Body of pancreas (tissue), 4 donors: ENCODE results near the gene LMO7. TPM values are rescaled to one million over a fixed set of nuclear protein-coding genes. Genes with fewer than 3 reads are reported as not detected.

Experiments
- ATAC-seq: fragments of 150-250 bp; one replicate; pipeline ENCODE4 v1.9.1; 2016
- DNase-seq, 4 donors: peaks; one replicate each; pipeline ENCODE4 v3.0.0-alpha.2; 2019
- H3K27ac ChIP-seq, 4 donors: fragments of 200-600 bp; sonication (generic); 1 replicate in 3 of 4; 2 replicates in 1 of 4; pipeline versions ENCODE4 v1.5.1 to v1.6.1; 2016 to 2019; ENCODE audit warnings: mild to moderate bottlenecking in 1 of 4, mixed read lengths in 1 of 4, moderate library complexity in 1 of 4
- H3K27me3 ChIP-seq, 2 donors: fragments of 200-600 bp; sonication (generic); one replicate each; pipeline ENCODE4 v1.6.0; 2016; ENCODE audit warnings: mild to moderate bottlenecking in 1 of 2
- H3K36me3 ChIP-seq, 2 donors: fragments of 200-600 bp; sonication (generic); replicated peaks in 1 of 2; 2 replicates each; pipeline ENCODE4 v1.5.1; 2016; ENCODE audit warnings: low read depth in 2 of 2; ENCODE audit not compliant: insufficient read depth in 1 of 2
- H3K4me1 ChIP-seq: fragments of 200-600 bp; sonication (generic); one replicate; pipeline ENCODE4 v1.6.0; 2016
- H3K4me3 ChIP-seq, 2 donors: fragments of 200-600 bp; sonication (generic); 1 replicate in 1 of 2; 2 replicates in 1 of 2; pipeline ENCODE4 v1.5.1; 2016 to 2019
- H3K9me3 ChIP-seq, 3 donors: fragments of 200-600 bp; sonication (generic); 1 replicate in 2 of 3; 2 replicates in 1 of 3; pipeline ENCODE4 v1.5.1; 2016
- POLR2A ChIP-seq, 3 donors: fragments of 450-650 bp; IDR thresholded peaks; one replicate each; pipeline ENCODE4 v1.6.1; 2016; ENCODE audit warnings: antibody characterized with exemption in 3 of 3, mild to moderate bottlenecking in 2 of 3
- WGBS, 2 donors: methylation state at CpG; one replicate each; pipeline ENCODE4 v1.1.5; 2017; 5-methylcytosine and 5-hydroxymethylcytosine counted together
- intact Hi-C: fragments of 100-400 bp; cut with DNase I; formaldehyde crosslinking; loops from one replicate; pipeline ENCODE4 v1.15.1; 2023
- total RNA-seq, 2 donors: library from RNA; depleted of rRNA; stranded (reverse); fragments of >200 nt; gene quantifications; one replicate each; pipeline ENCODE4 v1.1.0, GENCODE V29; 2016
- TF ChIP-seq, protein P1 (sequence below), 7 experiments: fragments of 450-650 bp in 4 of 7; fragments of 200-600 bp in 3 of 7; sonication (generic) in 3 of 7; IDR thresholded peaks; one replicate each; pipeline ENCODE4 v1.5.1; 2016 to 2019; ENCODE audit warnings: antibody characterized with exemption in 7 of 7

Gene LMO7
- total RNA-seq, 2 donors from 2014 or later, result 50.6 to 56.0 TPM

DNA sequence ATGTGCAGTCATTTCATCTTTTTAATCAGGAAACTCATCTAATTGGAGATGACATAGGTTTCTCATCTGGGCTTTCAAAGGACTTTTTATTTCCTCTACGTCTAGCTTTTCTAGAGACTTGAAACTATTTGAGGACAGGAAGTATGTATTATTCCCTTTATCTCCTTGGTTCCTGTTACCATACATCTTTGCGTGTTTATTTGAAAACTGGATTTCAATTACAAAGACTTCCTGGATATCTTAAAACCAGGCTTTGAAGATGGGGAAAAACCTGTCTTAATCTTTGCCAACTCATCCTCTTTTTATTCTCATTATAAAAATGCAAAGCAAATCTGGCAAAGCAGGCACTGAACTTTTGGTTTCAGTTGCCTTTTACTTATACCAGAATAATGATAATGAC is 130.5 kb downstream of the LMO7 start:
- Histone ChIP-seq H3K27ac (no peak overlapping the region), H3K4me1 (peaks cover 41% of the 10 kb centered on the region), H3K27me3 (no peaks in the 10 kb centered on the region), H3K4me3 (no peak overlapping the region), H3K36me3 (no peaks in the 10 kb centered on the region), H3K9me3 (no peaks in the 10 kb centered on the region)
- 84 to 85% methylated on average over 2 of the region's 2 CpGs for WGBS, 2 donors
- no peak for TF ChIP-seq POLR2A (IDR thresholded peaks at IDR 0.05)
- ATAC-seq (no peak), DNase-seq (no peak)
- intact Hi-C loops, result no loop called here

DNA sequence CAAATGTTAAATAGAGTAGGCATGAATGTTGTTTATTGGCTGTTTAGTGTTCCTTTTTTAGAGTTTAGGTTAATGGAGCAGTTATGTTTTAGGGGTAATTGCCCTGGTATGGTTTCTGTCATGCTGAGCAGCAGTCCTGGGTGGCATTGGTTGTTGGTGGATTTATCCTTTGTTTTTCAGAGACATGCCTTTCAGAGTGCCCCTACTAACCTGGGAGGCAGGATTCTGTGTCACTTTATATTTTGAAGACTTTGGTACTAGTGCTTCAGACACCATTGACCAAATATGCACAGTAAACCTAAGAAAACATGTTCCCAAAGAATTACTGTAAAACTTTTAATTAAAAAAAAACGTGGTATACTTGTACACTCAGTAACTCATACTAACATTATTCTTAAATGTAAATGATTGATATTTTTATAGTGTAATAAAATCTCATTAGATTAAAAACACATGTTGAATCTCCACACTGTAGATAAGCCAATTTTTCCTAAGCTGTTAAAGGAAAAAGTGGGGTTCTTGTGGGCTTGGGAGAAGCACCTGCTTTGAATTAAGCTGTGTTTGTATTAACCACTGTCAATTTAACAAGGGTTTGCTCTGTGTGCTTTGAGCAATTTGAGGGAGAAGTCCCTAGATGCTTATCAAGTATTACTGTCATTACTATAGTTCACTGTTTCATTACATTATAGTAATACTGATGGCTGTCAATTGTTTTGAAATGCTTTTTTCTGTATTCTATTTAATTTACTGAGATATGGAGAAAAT is 133.2 kb downstream of the LMO7 start:
- no peak for TF ChIP-seq POLR2A (IDR thresholded peaks at IDR 0.05)
- TF ChIP-seq, protein P1, sequence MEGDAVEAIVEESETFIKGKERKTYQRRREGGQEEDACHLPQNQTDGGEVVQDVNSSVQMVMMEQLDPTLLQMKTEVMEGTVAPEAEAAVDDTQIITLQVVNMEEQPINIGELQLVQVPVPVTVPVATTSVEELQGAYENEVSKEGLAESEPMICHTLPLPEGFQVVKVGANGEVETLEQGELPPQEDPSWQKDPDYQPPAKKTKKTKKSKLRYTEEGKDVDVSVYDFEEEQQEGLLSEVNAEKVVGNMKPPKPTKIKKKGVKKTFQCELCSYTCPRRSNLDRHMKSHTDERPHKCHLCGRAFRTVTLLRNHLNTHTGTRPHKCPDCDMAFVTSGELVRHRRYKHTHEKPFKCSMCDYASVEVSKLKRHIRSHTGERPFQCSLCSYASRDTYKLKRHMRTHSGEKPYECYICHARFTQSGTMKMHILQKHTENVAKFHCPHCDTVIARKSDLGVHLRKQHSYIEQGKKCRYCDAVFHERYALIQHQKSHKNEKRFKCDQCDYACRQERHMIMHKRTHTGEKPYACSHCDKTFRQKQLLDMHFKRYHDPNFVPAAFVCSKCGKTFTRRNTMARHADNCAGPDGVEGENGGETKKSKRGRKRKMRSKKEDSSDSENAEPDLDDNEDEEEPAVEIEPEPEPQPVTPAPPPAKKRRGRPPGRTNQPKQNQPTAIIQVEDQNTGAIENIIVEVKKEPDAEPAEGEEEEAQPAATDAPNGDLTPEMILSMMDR (IDR thresholded peaks at IDR 0.05), result no peak
- no peak for ATAC-seq

DNA sequence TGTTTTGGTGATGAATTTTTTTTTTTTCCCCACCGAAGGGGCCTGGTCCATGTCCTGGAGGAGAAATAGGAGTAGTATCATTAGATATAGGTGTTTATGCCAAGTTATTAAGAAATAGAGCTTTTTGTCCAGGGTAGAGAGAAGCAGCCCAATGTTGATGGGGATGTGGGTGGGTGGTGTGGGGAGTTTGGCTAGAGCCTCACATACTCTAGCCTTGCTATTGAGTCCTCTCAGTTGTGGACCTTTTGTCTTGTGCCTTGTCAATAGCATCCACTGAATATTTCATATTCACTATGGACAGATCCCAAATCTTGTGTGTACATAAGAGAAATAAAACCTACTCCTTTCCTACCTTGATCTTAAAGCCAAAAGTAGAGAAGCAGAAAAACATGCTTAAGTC is 134.0 kb downstream of the LMO7 start:
- Histone ChIP-seq H3K4me3 (no peak overlapping the region), H3K27me3 (no peaks in the 10 kb centered on the region), H3K27ac (no peak overlapping the region), H3K36me3 (no peaks in the 10 kb centered on the region), H3K9me3 (no peaks in the 10 kb centered on the region), H3K4me1 (peaks cover 29% of the 10 kb centered on the region)
- intact Hi-C loops, result no loop called here
- WGBS, 2 donors, result 87 to 88% methylated on average over 1 of the region's 1 CpG
- ATAC-seq (no peak), DNase-seq (no peak)
- no peak for TF ChIP-seq POLR2A (IDR thresholded peaks at IDR 0.05)
- TF ChIP-seq, protein P1 (IDR thresholded peaks at IDR 0.05), result no peak

More for the DNA sequence above, 133.2 kb downstream of the LMO7 start:
- 30 to 44% methylated on average over 1 of the region's 1 CpG for WGBS, 2 donors
- Histone ChIP-seq H3K4me1 (peaks cover 32% of the 10 kb centered on the region), H3K27ac (no peak overlapping the region), H3K27me3 (no peaks in the 10 kb centered on the region), H3K9me3 (no peaks in the 10 kb centered on the region), H3K36me3 (no peaks in the 10 kb centered on the region), H3K4me3 (no peak overlapping the region)
- no peak for DNase-seq
- intact Hi-C loops, result no loop called here

DNA sequence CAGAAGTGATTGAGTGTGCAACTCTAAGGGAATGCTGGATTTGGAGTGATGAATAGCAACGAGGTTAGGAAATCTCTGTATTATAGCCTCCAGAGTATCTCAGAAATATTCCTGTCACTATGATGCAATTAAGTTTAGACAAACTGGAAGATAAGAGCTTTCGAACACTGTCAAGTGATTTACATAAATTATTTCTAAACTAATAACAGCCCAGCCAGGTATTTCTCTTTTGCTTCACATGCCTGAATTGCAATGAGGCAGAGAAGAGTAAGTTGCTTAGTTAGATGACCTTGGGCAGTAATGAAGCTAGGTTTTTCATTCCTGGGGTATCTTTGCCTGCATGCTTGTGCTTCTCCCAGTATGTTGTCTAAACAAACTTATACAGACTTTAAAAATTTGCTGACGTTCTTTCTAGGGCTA is 134.5 kb downstream of the LMO7 start:
- ATAC-seq, result peak; percentile 24
- H3K27me3 ChIP-seq, result no peaks in the 10 kb centered on the region
- DNase-seq, result no peak
- no peak overlapping the region for H3K4me3 ChIP-seq
- TF ChIP-seq, protein P1 (IDR thresholded peaks at IDR 0.05), result no peak
- no peak for TF ChIP-seq POLR2A (IDR thresholded peaks at IDR 0.05)
- no peaks in the 10 kb centered on the region for H3K36me3 ChIP-seq
- intact Hi-C loops, result no loop called here
- no peak overlapping the region for H3K27ac ChIP-seq
- H3K4me1 ChIP-seq, result peaks cover 29% of the 10 kb centered on the region
- WGBS, 2 donors, result 45 to 58% methylated on average over 3 of the region's 3 CpGs
- H3K9me3 ChIP-seq, result no peaks in the 10 kb centered on the region

DNA sequence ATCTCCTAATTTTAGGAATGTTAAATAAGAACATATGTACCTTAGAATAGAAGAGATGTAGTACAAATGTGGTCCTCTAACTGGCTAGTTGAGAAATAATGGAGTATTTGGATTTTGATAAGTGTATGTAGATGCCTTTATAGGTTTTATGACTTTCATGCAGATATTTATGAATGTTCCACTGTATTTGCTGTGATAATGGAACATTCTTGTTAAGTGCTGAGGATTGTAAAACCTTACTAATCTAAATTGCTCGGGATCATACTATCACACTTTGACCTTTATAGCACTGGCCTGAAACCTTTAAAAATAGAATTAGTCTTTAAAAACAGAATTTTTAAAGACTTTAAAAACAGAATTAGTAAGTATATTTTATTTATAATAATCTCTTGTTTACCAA is 135.1 kb downstream of the LMO7 start:
- H3K9me3 ChIP-seq, result no peaks in the 10 kb centered on the region
- whole genome bisulfite sequencing, 2 donors, result 38 to 53% methylated on average over 1 of the region's 1 CpG
- no peak for DNase-seq
- no peak overlapping the region for H3K27ac ChIP-seq
- no peak overlapping the region for H3K4me3 ChIP-seq
- no peak for TF ChIP-seq POLR2A (IDR thresholded peaks at IDR 0.05)
- TF ChIP-seq, protein P1 (IDR thresholded peaks at IDR 0.05), result no peak
- H3K4me1 ChIP-seq, result peaks cover 30% of the 10 kb centered on the region
- H3K27me3 ChIP-seq, result no peaks in the 10 kb centered on the region
- intact Hi-C loops, result no loop called here
- ATAC-seq, result no peak
- no peaks in the 10 kb centered on the region for H3K36me3 ChIP-seq
